ENCODE measurements around the gene SHH. TPM values are rescaled to one million over a fixed set of nuclear protein-coding genes. Genes with fewer than 3 reads are reported as not detected.

SHH gene
- total RNA-seq, 1 experiment from 2014 or later = not detected

DNA sequence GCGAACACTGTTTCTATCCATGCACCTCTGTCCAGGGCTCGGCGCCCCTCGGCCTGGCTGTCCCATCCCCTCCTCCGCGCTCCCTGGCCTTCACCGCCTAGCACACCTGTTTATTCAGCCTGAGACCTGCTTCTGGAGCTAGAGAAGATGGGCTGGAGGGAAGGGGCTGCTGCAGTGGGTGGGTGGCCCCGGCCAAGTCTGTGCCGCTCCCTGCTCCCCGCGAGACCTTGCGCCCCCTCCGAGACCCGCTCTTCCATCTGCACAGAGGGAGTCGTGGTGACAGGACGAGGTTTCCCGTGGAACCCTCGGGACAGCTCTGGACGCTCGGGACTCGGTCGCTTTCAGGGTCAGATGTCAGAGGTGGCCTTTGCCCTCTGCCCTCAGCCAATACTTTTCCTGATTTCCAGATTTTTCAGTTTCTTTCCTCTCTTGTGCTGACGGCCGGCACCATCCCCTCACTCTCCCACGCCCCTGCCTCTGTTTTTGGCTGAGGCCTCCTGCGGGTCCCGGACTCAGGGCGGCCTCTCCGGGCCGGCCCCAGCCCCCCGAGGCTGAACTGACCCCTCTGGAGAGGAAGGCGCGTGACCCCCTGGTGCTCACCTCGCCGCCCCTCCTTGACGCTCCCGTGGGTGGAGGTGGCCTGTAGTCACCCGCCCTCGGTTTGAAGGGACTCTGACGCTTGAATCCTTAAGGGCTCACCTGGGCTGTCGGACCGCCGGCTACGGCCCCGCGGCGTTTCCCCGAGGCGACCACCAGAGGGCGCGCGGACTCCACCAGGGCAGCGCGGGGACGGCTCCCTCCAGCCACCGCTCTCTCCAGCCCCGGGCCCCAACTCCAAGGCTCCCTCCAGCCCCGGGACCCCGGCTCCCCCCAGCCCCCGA, 15.6 kb downstream of the SHH start:
- intact Hi-C loops (cut with micrococcal nuclease; ENCODE audit: unreplicated experiment) = loop anchor here (5.0 kb wide), 1 partner anchor 1031 kb away; no protein-coding TSS in a partner anchor
- H3K4me1 ChIP-seq (ENCODE audit: insufficient read depth, low read length, poor library complexity, severe bottlenecking) = no peaks in the 10 kb centered on the region
- TF ChIP-seq EZH2 (IDR thresholded peaks at IDR 0.05; ENCODE audit: borderline replicate concordance, low read depth, low read length, poor library complexity, severe bottlenecking) = no peak
- TF ChIP-seq, protein P1, sequence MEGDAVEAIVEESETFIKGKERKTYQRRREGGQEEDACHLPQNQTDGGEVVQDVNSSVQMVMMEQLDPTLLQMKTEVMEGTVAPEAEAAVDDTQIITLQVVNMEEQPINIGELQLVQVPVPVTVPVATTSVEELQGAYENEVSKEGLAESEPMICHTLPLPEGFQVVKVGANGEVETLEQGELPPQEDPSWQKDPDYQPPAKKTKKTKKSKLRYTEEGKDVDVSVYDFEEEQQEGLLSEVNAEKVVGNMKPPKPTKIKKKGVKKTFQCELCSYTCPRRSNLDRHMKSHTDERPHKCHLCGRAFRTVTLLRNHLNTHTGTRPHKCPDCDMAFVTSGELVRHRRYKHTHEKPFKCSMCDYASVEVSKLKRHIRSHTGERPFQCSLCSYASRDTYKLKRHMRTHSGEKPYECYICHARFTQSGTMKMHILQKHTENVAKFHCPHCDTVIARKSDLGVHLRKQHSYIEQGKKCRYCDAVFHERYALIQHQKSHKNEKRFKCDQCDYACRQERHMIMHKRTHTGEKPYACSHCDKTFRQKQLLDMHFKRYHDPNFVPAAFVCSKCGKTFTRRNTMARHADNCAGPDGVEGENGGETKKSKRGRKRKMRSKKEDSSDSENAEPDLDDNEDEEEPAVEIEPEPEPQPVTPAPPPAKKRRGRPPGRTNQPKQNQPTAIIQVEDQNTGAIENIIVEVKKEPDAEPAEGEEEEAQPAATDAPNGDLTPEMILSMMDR (conservative IDR thresholded peaks at IDR 0.05; ENCODE audit: low read depth, low read length) = peak; percentile 76
- H3K27ac ChIP-seq (ENCODE audit: low read depth, low read length, poor library complexity, severe bottlenecking) = no peak overlapping the region
- peaks cover 36% of the 10 kb centered on the region for H3K27me3 ChIP-seq (replicated peaks; ENCODE audit: insufficient read depth, low read depth, low read length, poor library complexity)
- no peaks in the 10 kb centered on the region for H3K9me3 ChIP-seq (ENCODE audit: low read depth, low read length, poor library complexity, severe bottlenecking)
- BruUV-seq (replicated peaks) = no TSS peak
- POLR2A ChIA-PET (ENCODE audit: low non-redundant PET) = no interaction called here
- H3K4me3 ChIP-seq (ENCODE audit: low read depth, low read length, poor library complexity, severe bottlenecking) = no peak overlapping the region
- H3K36me3 ChIP-seq (ENCODE audit: insufficient read depth, low read length, poor library complexity, severe bottlenecking) = no peaks in the 10 kb centered on the region
- peak; percentile 46 for DNase-seq (ENCODE audit: low spot score)
- CTCF ChIA-PET = no interaction called here

DNA sequence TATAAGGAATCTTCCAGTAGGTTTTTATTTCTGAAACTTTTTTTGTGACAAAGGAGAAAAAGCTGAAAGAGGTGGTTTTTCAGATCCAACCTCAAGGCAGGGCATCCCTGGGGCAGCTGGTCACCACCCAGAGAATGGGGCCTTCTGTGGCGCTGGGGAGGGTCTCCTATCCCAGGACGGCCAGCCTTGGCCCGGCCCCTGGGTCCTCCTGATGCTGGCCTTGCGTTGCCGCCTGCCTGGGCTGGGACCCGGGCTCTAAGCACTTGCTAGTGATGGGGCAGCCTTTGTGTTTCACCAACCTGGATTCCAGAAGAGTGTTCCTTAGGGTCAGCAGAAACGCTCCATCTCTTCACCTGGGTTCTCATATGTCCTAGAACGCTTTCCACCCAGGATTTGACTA, 16.3 kb downstream of the SHH start:
- Histone ChIP-seq H3K4me1 (ENCODE audit: insufficient read depth, low read length, poor library complexity, severe bottlenecking) (no peaks in the 10 kb centered on the region), H3K36me3 (ENCODE audit: insufficient read depth, low read length, poor library complexity, severe bottlenecking) (no peaks in the 10 kb centered on the region), H3K9me3 (ENCODE audit: low read depth, low read length, poor library complexity, severe bottlenecking) (no peaks in the 10 kb centered on the region), H3K27me3 (replicated peaks; ENCODE audit: insufficient read depth, low read depth, low read length, poor library complexity) (peaks cover 29% of the 10 kb centered on the region), H3K4me3 (ENCODE audit: low read depth, low read length, poor library complexity, severe bottlenecking) (no peak overlapping the region), H3K27ac (ENCODE audit: low read depth, low read length, poor library complexity, severe bottlenecking) (no peak overlapping the region)
- POLR2A ChIA-PET (ENCODE audit: low non-redundant PET) = no interaction called here
- CTCF ChIA-PET = no interaction called here
- TF ChIP-seq EZH2 (IDR thresholded peaks at IDR 0.05; ENCODE audit: borderline replicate concordance, low read depth, low read length, poor library complexity, severe bottlenecking) = no peak
- TF ChIP-seq, protein P1 (conservative IDR thresholded peaks at IDR 0.05; ENCODE audit: low read depth, low read length) = no peak
- intact Hi-C loops (cut with micrococcal nuclease; ENCODE audit: unreplicated experiment) = loop anchor here (5.0 kb wide), 1 partner anchor 1031 kb away; no protein-coding TSS in a partner anchor
- no TSS peak for BruUV-seq (replicated peaks)
- DNase-seq (ENCODE audit: low spot score) = no peak

DNA sequence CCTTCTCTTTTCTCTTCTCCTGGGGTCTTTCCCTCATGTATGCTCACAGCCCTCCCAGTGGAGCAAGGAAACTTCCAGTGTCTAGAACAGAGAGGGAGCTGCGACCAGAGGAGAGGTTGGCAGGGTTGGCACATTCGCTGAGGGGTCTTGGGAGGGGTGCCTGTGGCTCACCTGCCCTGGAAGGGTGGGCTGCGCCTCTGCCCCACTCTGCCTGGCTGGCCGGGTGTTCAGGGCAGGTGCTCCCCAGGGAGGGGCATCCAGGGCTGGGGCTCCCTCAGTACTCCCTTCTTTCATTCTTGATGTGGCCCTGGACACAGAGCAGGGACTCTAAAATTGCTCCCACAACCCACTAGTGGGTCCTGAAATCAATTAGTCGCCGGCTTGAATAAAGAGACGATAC, 16.9 kb downstream of the SHH start:
- Histone ChIP-seq H3K9me3 (ENCODE audit: low read depth, low read length, poor library complexity, severe bottlenecking) (no peaks in the 10 kb centered on the region), H3K4me1 (ENCODE audit: insufficient read depth, low read length, poor library complexity, severe bottlenecking) (no peaks in the 10 kb centered on the region), H3K4me3 (ENCODE audit: low read depth, low read length, poor library complexity, severe bottlenecking) (no peak overlapping the region), H3K27me3 (replicated peaks; ENCODE audit: insufficient read depth, low read depth, low read length, poor library complexity) (peaks cover 24% of the 10 kb centered on the region), H3K36me3 (ENCODE audit: insufficient read depth, low read length, poor library complexity, severe bottlenecking) (no peaks in the 10 kb centered on the region), H3K27ac (ENCODE audit: low read depth, low read length, poor library complexity, severe bottlenecking) (no peak overlapping the region)
- no peak for DNase-seq (ENCODE audit: low spot score)
- intact Hi-C loops (cut with micrococcal nuclease; ENCODE audit: unreplicated experiment) = loop anchor here (5.0 kb wide), 1 partner anchor 1032 kb away; no protein-coding TSS in a partner anchor
- ChIA-PET CTCF (no interaction called here), POLR2A (ENCODE audit: low non-redundant PET) (no interaction called here)
- no TSS peak for BruUV-seq (replicated peaks)
- TF ChIP-seq, protein P1 (conservative IDR thresholded peaks at IDR 0.05; ENCODE audit: low read depth, low read length) = no peak
- no peak for TF ChIP-seq EZH2 (IDR thresholded peaks at IDR 0.05; ENCODE audit: borderline replicate concordance, low read depth, low read length, poor library complexity, severe bottlenecking)
